ENCODE results near the gene SYNE2. TPM values are rescaled to one million over a fixed set of nuclear protein-coding genes. Genes with fewer than 3 reads are reported as not detected.

Gene SYNE2
- total RNA-seq, 1 experiment from 2014 or later = 37.5 TPM

GRCh38 chr14:64061115-64061514 is 208.3 kb downstream of the SYNE2 start:
- no TSS peak for BruUV-seq (replicated peaks)
- ChIA-PET POLR2A (no interaction called here), CTCF (interaction anchor here (0.9 kb wide), 1 partner anchor 243 kb away, joined by 3 read pairs; no protein-coding TSS in a partner anchor)
- TF ChIP-seq SIN3A (IDR thresholded peaks at IDR 0.05; ENCODE audit: borderline replicate concordance, insufficient read depth, low read depth, low read length) (no peak), REST (IDR thresholded peaks at IDR 0.05; ENCODE audit: insufficient read depth in 1 of 2, low read depth in 2 of 2, low read length in 1 of 2) (no peak), TCF7L2 (IDR thresholded peaks at IDR 0.05; ENCODE audit: low read depth, low read length) (no peak), CTCF (IDR thresholded peaks at IDR 0.05) (no peak), POLR2AphosphoS5 (IDR thresholded peaks at IDR 0.05; ENCODE audit: low read depth, low read length) (no peak)
- Histone ChIP-seq H3K27me3 (ENCODE audit: control insufficient read depth, insufficient read depth, low read length) (no peaks in the 10 kb centered on the region), H3K4me1 (ENCODE audit: control insufficient read depth, insufficient read depth, low read length) (no peaks in the 10 kb centered on the region), H3K9me3 (ENCODE audit: control insufficient read depth, insufficient read depth, low read depth, low read length) (no peaks in the 10 kb centered on the region), H3K27ac (ENCODE audit: low read length) (no peak overlapping the region), H3K4me3 (ENCODE audit: low read depth in 2 of 2, low read length in 2 of 2) (no peak overlapping the region), H3K36me3 (ENCODE audit: control insufficient read depth, insufficient read depth, low read length) (no peaks in the 10 kb centered on the region; the same call in 1 of the 2 replicates)
- in situ Hi-C loops (cut with HindIII; ENCODE audit: low pct_unique_long_range_greater_than_20kb, low sequenced_read_pairs) = no loop called here
- DNase-seq (ENCODE audit: low read depth, low spot score) (no peak), ATAC-seq (no peak)
- intact Hi-C loops (cut with micrococcal nuclease; ENCODE audit: unreplicated experiment) = no loop called here

- no peak overlapping the region for H3K27ac ChIP-seq (ENCODE audit: low read length)
- CTCF ChIA-PET = no interaction called here
- intact Hi-C loops (cut with micrococcal nuclease; ENCODE audit: unreplicated experiment) = no loop called here
- H3K4me1 ChIP-seq (ENCODE audit: control insufficient read depth, insufficient read depth, low read length) = no peaks in the 10 kb centered on the region
- no peak for TF ChIP-seq POLR2AphosphoS5 (IDR thresholded peaks at IDR 0.05; ENCODE audit: low read depth, low read length)
- no peak for TF ChIP-seq REST (IDR thresholded peaks at IDR 0.05; ENCODE audit: insufficient read depth in 1 of 2, low read depth in 2 of 2, low read length in 1 of 2)
- no peak for TF ChIP-seq SIN3A (IDR thresholded peaks at IDR 0.05; ENCODE audit: borderline replicate concordance, insufficient read depth, low read depth, low read length)
- TF ChIP-seq TCF7L2 (IDR thresholded peaks at IDR 0.05; ENCODE audit: low read depth, low read length) = no peak
- TF ChIP-seq CTCF (IDR thresholded peaks at IDR 0.05) = no peak
- H3K27me3 ChIP-seq (ENCODE audit: control insufficient read depth, insufficient read depth, low read length) = no peaks in the 10 kb centered on the region
- in situ Hi-C loops (cut with HindIII; ENCODE audit: low pct_unique_long_range_greater_than_20kb, low sequenced_read_pairs) = no loop called here
- POLR2A ChIA-PET = no interaction called here
- ATAC-seq (no peak), DNase-seq (ENCODE audit: low read depth, low spot score) (no peak)
- H3K36me3 ChIP-seq (ENCODE audit: control insufficient read depth, insufficient read depth, low read length) = no peaks in the 10 kb centered on the region; the same call in 1 of the 2 replicates
- H3K4me3 ChIP-seq (ENCODE audit: low read depth in 2 of 2, low read length in 2 of 2) = no peak overlapping the region
- BruUV-seq (replicated peaks) = no TSS peak
- no peaks in the 10 kb centered on the region for H3K9me3 ChIP-seq (ENCODE audit: control insufficient read depth, insufficient read depth, low read depth, low read length)
Measured at GRCh38 chr14:64061706-64062105, 208.9 kb downstream of the SYNE2 start.

Measured in Panc1 (cell line).